ENCODE results near the gene DPH6.

DNA sequence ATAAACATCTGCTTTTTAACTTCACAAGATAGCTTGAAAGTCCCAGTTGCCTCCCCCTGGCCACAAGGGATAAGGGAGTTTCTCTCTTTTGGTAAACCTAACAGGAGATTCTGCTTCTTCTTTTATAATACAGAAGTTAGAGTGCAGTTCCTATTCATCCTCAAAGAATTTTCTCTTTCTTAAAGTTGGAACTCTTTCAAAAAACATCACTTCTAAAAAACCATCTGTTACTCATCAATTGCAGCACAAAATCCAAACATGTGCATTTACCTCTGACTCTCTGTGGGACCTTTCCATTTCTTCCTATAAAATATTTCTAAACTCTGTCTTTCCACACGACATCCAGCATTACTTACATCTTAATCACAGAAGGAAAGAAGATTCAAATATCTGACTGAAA is 5.1 kb downstream of the DPH6 start:
- no peak for TF ChIP-seq CTCF (IDR thresholded peaks at IDR 0.05; ENCODE audit: poor library complexity)
- no peak for TF ChIP-seq EZH2 (IDR thresholded peaks at IDR 0.05; ENCODE audit: borderline replicate concordance)
- no peak for TF ChIP-seq EZH2phosphoT487 (IDR thresholded peaks at IDR 0.05; ENCODE audit: low read depth, severe bottlenecking, unreplicated experiment)
